Cardiac muscle cell (in vitro differentiated cells and primary cell): Measurements from ENCODE around the gene TEX13C. TPM values are rescaled to one million over a fixed set of nuclear protein-coding genes. Genes with fewer than 3 reads are reported as not detected.

Experiments used
- DNase-seq, 2 donors: peaks; one replicate each; pipeline versions ENCODE4 v3.0.0 to v3.0.0-alpha.2; 2010 to 2017; ENCODE audit warnings: low read depth in 1 of 2, low spot score in 1 of 2
- H3K27ac ChIP-seq: fragments of 200-600 bp; sonication (generic); 2 replicates; pipeline ENCODE4 v1.5.1; 2016
- H3K27me3 ChIP-seq: fragments of 200-600 bp; sonication (generic); 2 replicates; pipeline ENCODE4 v1.6.0; 2016; ENCODE audit warnings: control low read depth
- H3K36me3 ChIP-seq: fragments of 200-600 bp; sonication (generic); 2 replicates; pipeline ENCODE4 v1.5.1; 2016; ENCODE audit warnings: control low read depth
- H3K4me1 ChIP-seq: fragments of 200-600 bp; sonication (generic); 2 replicates; pipeline ENCODE4 v1.8.1; 2017; ENCODE audit warnings: low read depth, mild to moderate bottlenecking, mixed run types
- H3K4me3 ChIP-seq: fragments of 200-600 bp; sonication (generic); 2 replicates; pipeline ENCODE4 v1.5.1; 2016; ENCODE audit warnings: mild to moderate bottlenecking
- H3K9me3 ChIP-seq: fragments of 200-600 bp; sonication (generic); 2 replicates; pipeline ENCODE4 v1.5.1; 2017; ENCODE audit warnings: low read depth, mild to moderate bottlenecking, control low read depth
- CTCF ChIP-seq: IDR thresholded peaks from 2 replicates; pipeline ENCODE4 v1.5.1; 2012; ENCODE audit warnings: low read depth, mild to moderate bottlenecking, low read length
- polyA plus RNA-seq: library from polyadenylated mRNA; unstranded; fragments of >200 nt; fragmentation: Nextera tagmentation; extraction: Ambion mirVana; gene quantifications from 2 replicates; pipeline ENCODE4 v1.2.1, GENCODE V29; 2016
- total RNA-seq: library from RNA; depleted of rRNA; stranded (reverse); fragments of >200 nt; gene quantifications from 2 replicates; pipeline ENCODE4 v1.2.3, GENCODE V29; 2016

Gene TEX13C
- total RNA-seq = not detected in 2 replicates
- polyA plus RNA-seq = 0.24 TPM in 1 of 2 replicates, not detected in the other

- Histone ChIP-seq H3K36me3 (no peaks in the 10 kb centered on the region), H3K27ac (no peak within 1 kb of the TSS), H3K4me1 (no peaks in the 10 kb centered on the region), H3K4me3 (no peak within 1 kb of the TSS), H3K27me3 (no peaks in the 10 kb centered on the region), H3K9me3 (no peaks in the 10 kb centered on the region)
- TF ChIP-seq CTCF = no peak
- no peak for DNase-seq
Measured at GRCh38 chrX:125319646-125320521, at the start of gene TEX13C. TSS of gene TEX13C (plus strand) at chrX:125319871. CDS start at chrX:125320120, 249 bp downstream.

GRCh38 chrX:125287282-125287681 is 32.4 kb upstream of the TEX13C start:
- DNase-seq = no peak
- Histone ChIP-seq H3K36me3 (no peaks in the 10 kb centered on the region), H3K27me3 (no peaks in the 10 kb centered on the region), H3K4me1 (no peaks in the 10 kb centered on the region), H3K4me3 (no peak overlapping the region), H3K9me3 (no peaks in the 10 kb centered on the region), H3K27ac (no peak overlapping the region)
- no peak for TF ChIP-seq CTCF

- H3K4me1 ChIP-seq = no peaks in the 10 kb centered on the region
- H3K27me3 ChIP-seq = no peaks in the 10 kb centered on the region
- H3K36me3 ChIP-seq = no peaks in the 10 kb centered on the region
- H3K27ac ChIP-seq = no peak overlapping the region
- no peaks in the 10 kb centered on the region for H3K9me3 ChIP-seq
- no peak for DNase-seq
- no peak for TF ChIP-seq CTCF
- H3K4me3 ChIP-seq = no peak overlapping the region
Measured at GRCh38 chrX:125288343-125288742, 31.3 kb upstream of the TEX13C start.

- H3K27ac ChIP-seq = no peak overlapping the region
- no peak overlapping the region for H3K4me3 ChIP-seq
- DNase-seq = no peak
- H3K9me3 ChIP-seq = no peaks in the 10 kb centered on the region
- H3K36me3 ChIP-seq = no peaks in the 10 kb centered on the region
- H3K27me3 ChIP-seq = no peaks in the 10 kb centered on the region
- TF ChIP-seq CTCF = no peak
- H3K4me1 ChIP-seq = no peaks in the 10 kb centered on the region
Measured at GRCh38 chrX:125289209-125289608, 30.5 kb upstream of the TEX13C start.

GRCh38 chrX:125289920-125290319 is 29.8 kb upstream of the TEX13C start:
- DNase-seq = no peak
- no peak overlapping the region for H3K4me3 ChIP-seq
- no peaks in the 10 kb centered on the region for H3K36me3 ChIP-seq
- H3K4me1 ChIP-seq = no peaks in the 10 kb centered on the region
- no peaks in the 10 kb centered on the region for H3K27me3 ChIP-seq
- no peak overlapping the region for H3K27ac ChIP-seq
- no peaks in the 10 kb centered on the region for H3K9me3 ChIP-seq
- TF ChIP-seq CTCF = no peak
